OCI-LY1 (cell line): ENCODE results near the gene KLF11.

Source experiments
- H2AFZ ChIP-seq: fragments of 200-600 bp; sonication (generic), shearing (Covaris generic); 2 replicates; pipeline ENCODE4 v1.6.0; 2014; ENCODE audit warnings: antibody characterized with exemption, mild to moderate bottlenecking, low read length
- H3F3A ChIP-seq: fragments of 200-600 bp; sonication (generic), shearing (Covaris generic); 2 replicates; pipeline ENCODE4 v1.6.0; 2014; ENCODE audit warnings: mild to moderate bottlenecking, antibody characterized with exemption, low read length, moderate library complexity; ENCODE audit not compliant: insufficient read depth
- H3K27ac ChIP-seq: fragments of 200-600 bp; sonication (generic); 2 replicates; pipeline ENCODE4 v1.5.1; 2014; ENCODE audit warnings: low read length, mixed run types, mild to moderate bottlenecking, low read depth; ENCODE audit not compliant: poor library complexity, severe bottlenecking
- H3K27me3 ChIP-seq: fragments of 200-600 bp; sonication (generic); 2 replicates; pipeline ENCODE4 v1.6.0; 2014; ENCODE audit warnings: antibody characterized with exemption, mild to moderate bottlenecking, low read length, moderate library complexity; ENCODE audit not compliant: insufficient read depth
- H3K36me3 ChIP-seq: fragments of 200-600 bp; sonication (generic); 2 replicates; pipeline ENCODE4 v1.6.1; 2014; ENCODE audit warnings: mild to moderate bottlenecking, antibody characterized with exemption, low read length, moderate library complexity, mixed read lengths; ENCODE audit not compliant: insufficient read depth
- H3K4me1 ChIP-seq: fragments of 200-600 bp; sonication (generic); 2 replicates; pipeline ENCODE4 v1.5.1; 2014; ENCODE audit warnings: mild to moderate bottlenecking, low read length, moderate library complexity; ENCODE audit not compliant: insufficient read depth, severe bottlenecking
- H3K4me2 ChIP-seq: fragments of 200-600 bp; sonication (generic), shearing (Covaris generic); 2 replicates; pipeline ENCODE4 v1.6.1; 2014; ENCODE audit warnings: low read length
- H3K4me3 ChIP-seq: fragments of 200-600 bp; sonication (generic); 2 replicates; pipeline ENCODE4 v1.5.1; 2014; ENCODE audit warnings: low read length, low read depth, mild to moderate bottlenecking, mixed read lengths; ENCODE audit not compliant: poor library complexity, severe bottlenecking
- H3K79me2 ChIP-seq: fragments of 200-600 bp; shearing (Covaris generic); 2 replicates; pipeline ENCODE4 v1.6.1; 2016; ENCODE audit warnings: mixed run types, low read length, mixed read lengths; ENCODE audit not compliant: insufficient read depth
- H3K9ac ChIP-seq: fragments of 200-600 bp; sonication (generic), shearing (Covaris generic); 2 replicates; pipeline ENCODE4 v1.6.1; 2014; ENCODE audit warnings: mild to moderate bottlenecking, low read length, mixed read lengths
- H3K9me2 ChIP-seq: fragments of 200-600 bp; sonication (generic), shearing (Covaris generic); 2 replicates; pipeline ENCODE4 v1.6.1; 2014; ENCODE audit warnings: low read depth, mild to moderate bottlenecking, low read length, mixed read lengths
- H3K9me3 ChIP-seq: fragments of 200-600 bp; shearing (Covaris generic); 2 replicates; pipeline ENCODE4 v1.6.1; 2014; ENCODE audit warnings: low read length, mixed read lengths
- H4K20me1 ChIP-seq: fragments of 200-600 bp; sonication (generic), shearing (Covaris generic); 2 replicates; pipeline ENCODE4 v1.6.0; 2016; ENCODE audit warnings: mild to moderate bottlenecking, low read length; ENCODE audit not compliant: insufficient read depth
- CTCF ChIP-seq: fragments of 200-600 bp; sonication (generic), shearing (Covaris generic); IDR thresholded peaks from 2 replicates; pipeline ENCODE4 v1.5.1; 2017; ENCODE audit warnings: mild to moderate bottlenecking, antibody characterized with exemption, low read length, moderate library complexity, mixed read lengths
- EZH2 ChIP-seq: fragments of 200-600 bp; sonication (generic), shearing (Covaris generic); IDR thresholded peaks from 2 replicates; pipeline ENCODE4 v1.8.0; 2017; ENCODE audit warnings: borderline replicate concordance, mixed run types, mild to moderate bottlenecking, antibody characterized with exemption, low read length, moderate library complexity, mixed read lengths

The KLF11 gene

GRCh38 chr2:10002109-10002508 is 41.2 kb upstream of the KLF11 start:
- Histone ChIP-seq H3K9me2 (no peaks in the 10 kb centered on the region), H3K4me1 (no peaks in the 10 kb centered on the region), H3K9ac (no peak overlapping the region), H3K27ac (no peak overlapping the region), H3K79me2 (no peaks in the 10 kb centered on the region), H3F3A (no peaks in the 10 kb centered on the region), H3K4me3 (no peak overlapping the region), H3K36me3 (peaks cover 8% of the 10 kb centered on the region), H3K27me3 (no peaks in the 10 kb centered on the region), H3K9me3 (no peaks in the 10 kb centered on the region), H3K4me2 (no peak overlapping the region), H2AFZ (no peak overlapping the region), H4K20me1 (no peaks in the 10 kb centered on the region)
- TF ChIP-seq CTCF (no peak), EZH2 (no peak)

DNA sequence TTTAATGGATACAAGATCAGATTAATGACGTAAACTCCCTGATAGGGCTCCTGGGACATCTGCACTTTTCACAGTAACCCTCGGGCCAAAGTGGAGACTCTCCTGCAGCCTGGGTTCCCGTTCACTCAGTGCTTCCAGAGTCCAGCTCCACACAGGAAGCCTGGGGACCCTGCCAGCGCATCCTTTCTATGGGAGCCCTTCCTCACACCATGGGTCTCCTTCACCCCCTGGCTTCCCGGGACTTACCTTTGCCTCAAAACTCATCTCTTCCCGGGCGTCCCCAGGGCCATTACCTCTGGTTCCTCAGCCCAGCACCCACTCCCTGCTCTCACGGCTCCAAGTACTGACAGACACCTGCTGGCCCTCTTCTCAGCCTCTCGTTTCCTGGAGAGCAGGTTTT is 40.7 kb upstream of the KLF11 start:
- no peak overlapping the region for H3K9ac ChIP-seq
- H3K27ac ChIP-seq, result no peak overlapping the region
- H3K9me3 ChIP-seq, result no peaks in the 10 kb centered on the region
- no peaks in the 10 kb centered on the region for H3K4me1 ChIP-seq
- H3K27me3 ChIP-seq, result no peaks in the 10 kb centered on the region
- H4K20me1 ChIP-seq, result no peaks in the 10 kb centered on the region
- H3K4me2 ChIP-seq, result no peak overlapping the region
- no peak overlapping the region for H3K4me3 ChIP-seq
- TF ChIP-seq EZH2, result no peak
- no peak for TF ChIP-seq CTCF
- H3K36me3 ChIP-seq, result peaks cover 7% of the 10 kb centered on the region
- H3K9me2 ChIP-seq, result no peaks in the 10 kb centered on the region
- no peak overlapping the region for H2AFZ ChIP-seq
- H3F3A ChIP-seq, result no peaks in the 10 kb centered on the region
- H3K79me2 ChIP-seq, result no peaks in the 10 kb centered on the region

GRCh38 chr2:10003206-10004125 is 39.9 kb upstream of the KLF11 start:
- Histone ChIP-seq H4K20me1 (no peaks in the 10 kb centered on the region), H3K27ac (no peak overlapping the region), H3K27me3 (no peaks in the 10 kb centered on the region), H3K9me2 (no peaks in the 10 kb centered on the region), H3K79me2 (no peaks in the 10 kb centered on the region), H3K4me3 (no peak overlapping the region), H3K36me3 (peaks cover 7% of the 10 kb centered on the region), H3F3A (no peaks in the 10 kb centered on the region), H3K4me2 (no peak overlapping the region), H2AFZ (no peak overlapping the region), H3K9ac (no peak overlapping the region), H3K9me3 (no peaks in the 10 kb centered on the region), H3K4me1 (no peaks in the 10 kb centered on the region)
- TF ChIP-seq EZH2, result no peak
- no peak for TF ChIP-seq CTCF
